Kidney (tissue), 14 donors: Measurements from ENCODE around the gene CLMN. TPM values are rescaled to one million over a fixed set of nuclear protein-coding genes. Genes with fewer than 3 reads are reported as not detected.
"Not testable (repeated sequence)": the region's sequence is repeated elsewhere in the genome, so short reads cannot be mapped to it uniquely, and the experiment has no call there.

Experiments used
- DNase-seq, 5 donors: peaks; one replicate each; pipeline ENCODE4 v3.0.0-alpha.2; 2013 to 2020
- FAIRE-seq: peaks from 2 replicates; lab custom pipeline; 2012; peaks lifted over from hg19 to GRCh38; lab: Jason Lieb, UNC
- H3K27ac ChIP-seq, 2 donors: one replicate each; pipeline ENCODE4 v1.7.0; 2013; ENCODE audit warnings: low read depth in 2 of 2, low read length in 2 of 2, inconsistent platforms in 1 of 2
- H3K27me3 ChIP-seq: one replicate; pipeline ENCODE4 v1.7.1; 2013; ENCODE audit warnings: low read length, inconsistent platforms; ENCODE audit not compliant: control insufficient read depth, insufficient read depth
- H3K36me3 ChIP-seq, 3 donors: one replicate each; pipeline versions ENCODE4 v1.7.0 to v1.7.1; 2013; ENCODE audit warnings: low read length in 3 of 3, control low read depth in 1 of 3, inconsistent platforms in 1 of 3; ENCODE audit not compliant: insufficient read depth in 3 of 3, control insufficient read depth in 2 of 3
- H3K4me1 ChIP-seq, 3 donors: one replicate each; pipeline versions ENCODE4 v1.7.0 to v1.7.1; 2013; ENCODE audit warnings: low read length in 3 of 3, inconsistent platforms in 1 of 3, low read depth in 1 of 3; ENCODE audit not compliant: control insufficient read depth in 2 of 3, insufficient read depth in 2 of 3
- H3K4me3 ChIP-seq, 3 donors: one replicate each; pipeline versions ENCODE4 v1.7.0 to v1.8.1; 2013; ENCODE audit warnings: low read length in 3 of 3, control low read depth in 1 of 3, inconsistent platforms in 1 of 3
- H3K9ac ChIP-seq, 3 donors: one replicate each; pipeline versions ENCODE4 v1.7.0 to v1.7.1; 2013; ENCODE audit warnings: low read length in 3 of 3, control low read depth in 1 of 3, inconsistent platforms in 1 of 3
- H3K9me3 ChIP-seq, 3 donors: one replicate each; pipeline versions ENCODE4 v1.7.0 to v1.7.1; 2013; ENCODE audit warnings: low read length in 3 of 3, control low read depth in 1 of 3, inconsistent platforms in 1 of 3; ENCODE audit not compliant: control insufficient read depth in 2 of 3, insufficient read depth in 1 of 3
- intact Hi-C: fragments of 100-400 bp; cut with DNase I; formaldehyde crosslinking; loops from one replicate; pipeline ENCODE4 v1.11.1; 2022
- polyA plus RNA-seq: library from polyadenylated mRNA; stranded (reverse); fragments of 350-450 nt; fragmentation: Illumina TruSeq; extraction: RNeasy Lipid Tissue Mini Kit (QIAGEN cat#74804); gene quantifications from one replicate; pipeline ENCODE4 v1.2.3, GENCODE V29; 2014; ENCODE audit warnings: low read depth, low replicate concordance; ENCODE audit not compliant: insufficient read depth
- total RNA-seq: library from RNA; stranded (reverse); fragmentation: NEBNext Ultra II Directional; extraction: Animal tissue kit (Norgen Biotek cat#: 25700); gene quantifications from one replicate; pipeline ENCODE4 v1.2.1, GENCODE V29; 2021
- TF ChIP-seq, protein P1 (sequence below): IDR thresholded peaks from 3 replicates; pipeline ENCODE4 v1.5.1; 2012; ENCODE audit warnings: mild to moderate bottlenecking, moderate library complexity, borderline replicate concordance; ENCODE audit not compliant: insufficient read depth; ENCODE audit errors: extremely low read depth
- donor health status: control.
- donor health status: control.
- donor health status: control.
- donor health status: control.
- donor health status: control.
- donor health status: DM: yes; HTN: yes; CAD: no.
- donor health status: Normal renal cell carcinoma (clear cell type).

Gene CLMN
- total and polyA plus RNA-seq, 2 donors from 2014 or later, result 33.1 to 151 TPM

DNA sequence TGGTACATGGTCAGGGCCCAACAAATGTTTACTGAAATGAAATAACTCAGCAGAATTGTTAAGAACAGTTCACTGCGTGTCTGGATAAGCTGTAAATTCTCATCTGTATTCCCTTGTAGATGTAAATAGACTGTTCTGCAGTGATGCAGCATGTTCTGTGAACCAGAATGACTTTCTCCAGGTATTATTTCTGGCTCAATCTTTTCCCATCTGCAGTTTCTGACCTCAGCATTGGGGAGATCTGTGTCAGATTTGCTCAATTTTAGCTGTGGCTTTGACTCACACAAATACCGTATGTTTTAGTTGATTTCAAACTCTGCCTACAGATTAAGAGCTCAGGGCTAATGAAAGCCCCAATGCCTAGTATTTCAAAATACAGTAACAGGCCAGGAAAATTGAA is 113.2 kb downstream of the CLMN start:
- H3K27me3 ChIP-seq, result no peaks in the 10 kb centered on the region
- peaks cover 4 to 40% (median 27%) of the 10 kb centered on the region in 3 donors for H3K36me3 ChIP-seq
- FAIRE-seq (no peak), DNase-seq (no peak)
- H3K9ac ChIP-seq, result no peak overlapping the region
- no peak overlapping the region for H3K4me3 ChIP-seq
- TF ChIP-seq, protein P1, sequence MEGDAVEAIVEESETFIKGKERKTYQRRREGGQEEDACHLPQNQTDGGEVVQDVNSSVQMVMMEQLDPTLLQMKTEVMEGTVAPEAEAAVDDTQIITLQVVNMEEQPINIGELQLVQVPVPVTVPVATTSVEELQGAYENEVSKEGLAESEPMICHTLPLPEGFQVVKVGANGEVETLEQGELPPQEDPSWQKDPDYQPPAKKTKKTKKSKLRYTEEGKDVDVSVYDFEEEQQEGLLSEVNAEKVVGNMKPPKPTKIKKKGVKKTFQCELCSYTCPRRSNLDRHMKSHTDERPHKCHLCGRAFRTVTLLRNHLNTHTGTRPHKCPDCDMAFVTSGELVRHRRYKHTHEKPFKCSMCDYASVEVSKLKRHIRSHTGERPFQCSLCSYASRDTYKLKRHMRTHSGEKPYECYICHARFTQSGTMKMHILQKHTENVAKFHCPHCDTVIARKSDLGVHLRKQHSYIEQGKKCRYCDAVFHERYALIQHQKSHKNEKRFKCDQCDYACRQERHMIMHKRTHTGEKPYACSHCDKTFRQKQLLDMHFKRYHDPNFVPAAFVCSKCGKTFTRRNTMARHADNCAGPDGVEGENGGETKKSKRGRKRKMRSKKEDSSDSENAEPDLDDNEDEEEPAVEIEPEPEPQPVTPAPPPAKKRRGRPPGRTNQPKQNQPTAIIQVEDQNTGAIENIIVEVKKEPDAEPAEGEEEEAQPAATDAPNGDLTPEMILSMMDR, result no peak
- no peak overlapping the region for H3K27ac ChIP-seq
- intact Hi-C loops, result no loop called here
- peaks cover 0 to 1% (median 0%) of the 10 kb centered on the region in 3 donors for H3K4me1 ChIP-seq
- H3K9me3 ChIP-seq, result no peaks in the 10 kb centered on the region

DNA sequence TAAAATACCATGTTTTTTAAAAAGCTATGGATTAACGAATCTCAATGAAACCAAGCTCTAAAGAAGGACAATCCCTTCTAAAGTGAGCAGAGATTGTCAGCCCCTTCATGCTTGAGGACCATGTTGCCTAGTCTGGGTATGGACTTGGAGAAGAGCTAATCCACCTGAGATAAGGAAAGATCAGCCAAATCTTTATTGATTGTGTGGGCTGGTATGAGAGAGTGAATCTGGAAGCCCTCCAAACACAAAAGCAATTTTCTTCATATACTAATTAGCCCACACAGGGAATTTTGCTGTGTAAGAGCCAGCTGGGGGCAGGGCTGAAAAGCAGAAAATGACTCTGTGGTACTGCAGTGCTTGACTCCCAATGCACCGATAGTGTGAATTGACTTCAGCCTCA is 115.0 kb downstream of the CLMN start:
- H3K4me3 ChIP-seq, result no peak overlapping the region
- no peaks in the 10 kb centered on the region for H3K27me3 ChIP-seq
- H3K9me3 ChIP-seq, result no peaks in the 10 kb centered on the region
- FAIRE-seq (no peak), DNase-seq (no peak)
- no peak overlapping the region for H3K27ac ChIP-seq
- TF ChIP-seq, protein P1, result no peak
- H3K4me1 ChIP-seq, result no peaks in the 10 kb centered on the region
- H3K9ac ChIP-seq, result no peak overlapping the region
- intact Hi-C loops, result no loop called here
- peaks cover 4 to 47% (median 27%) of the 10 kb centered on the region in 3 donors for H3K36me3 ChIP-seq

DNA sequence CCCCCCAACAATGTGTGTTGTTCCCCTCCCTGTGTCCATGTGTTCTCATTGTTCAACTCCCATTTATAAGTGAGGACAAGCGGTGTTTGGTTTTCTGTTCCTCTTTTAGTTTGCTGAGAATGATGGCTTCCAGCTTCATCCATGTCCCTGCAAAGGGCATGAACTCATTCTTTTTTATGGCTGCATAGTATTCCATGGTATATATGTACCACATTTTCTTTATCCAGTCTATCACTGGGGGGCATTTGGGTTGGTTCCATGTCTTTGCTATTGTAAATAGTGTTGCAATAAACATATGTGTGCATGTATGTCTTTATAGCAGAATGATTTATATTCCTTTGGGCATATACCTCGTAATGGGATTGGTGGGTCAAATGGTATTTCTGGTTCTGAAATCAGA is 118.0 kb downstream of the CLMN start:
- H3K27me3 ChIP-seq, FAIRE-seq, intact Hi-C loops, H3K9me3 ChIP-seq, DNase-seq, H3K27ac ChIP-seq, H3K9ac ChIP-seq, H3K4me1 ChIP-seq, H3K4me3 ChIP-seq: not testable (repeated sequence)
- H3K36me3 ChIP-seq, result peaks cover 0 to 29% (median 19%) of the 10 kb centered on the region in 3 donors

DNA sequence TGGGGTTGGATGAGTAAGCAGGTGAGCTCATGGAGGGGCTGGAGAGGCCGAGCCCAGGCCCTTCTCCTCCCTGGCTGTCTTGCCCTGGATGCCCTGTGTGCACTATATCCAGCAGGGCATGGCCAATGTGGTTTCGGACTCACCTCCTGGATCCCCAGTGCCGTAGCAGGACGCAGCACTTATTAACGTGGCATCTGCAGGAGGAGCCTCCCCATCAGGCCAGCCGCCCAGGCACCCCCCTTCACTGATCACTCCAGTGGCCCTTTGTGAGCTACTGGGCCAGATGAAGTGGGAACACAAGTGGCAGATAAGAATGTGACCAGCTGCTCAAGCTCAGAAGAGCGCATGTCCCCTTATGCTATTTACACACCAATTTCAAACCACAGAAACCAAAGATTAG is 119.3 kb downstream of the CLMN start:
- H3K4me3 ChIP-seq, result no peak overlapping the region
- no peaks in the 10 kb centered on the region for H3K9me3 ChIP-seq
- intact Hi-C loops, result no loop called here
- no peaks in the 10 kb centered on the region for H3K27me3 ChIP-seq
- H3K36me3 ChIP-seq, result peaks cover 0 to 32% (median 17%) of the 10 kb centered on the region in 3 donors
- no peak overlapping the region for H3K27ac ChIP-seq
- TF ChIP-seq, protein P1, result no peak
- H3K4me1 ChIP-seq, result peaks cover 0 to 2% (median 0%) of the 10 kb centered on the region in 3 donors
- no peak overlapping the region for H3K9ac ChIP-seq
- FAIRE-seq (no peak), DNase-seq (peak in 1 of 5 donors; percentile 51)
